HAP-1 (cell line): ENCODE measurements around the gene GTF2H3.
"Not testable (repeated sequence)": the region's sequence is repeated elsewhere in the genome, so short reads cannot be mapped to it uniquely, and the experiment has no call there.

Source experiments
- DNase-seq, 2 experiments: peaks; one replicate each; pipeline ENCODE4 v3.0.0-alpha.2; 2016 to 2020; ENCODE audit warnings: low spot score in 2 of 2
- H3K27me3 ChIP-seq: fragments of 250-450 bp; sonication (Bioruptor Pico); 2 replicates; pipeline ENCODE4 v1.5.1; 2020; ENCODE audit warnings: low read depth, mild to moderate bottlenecking, moderate library complexity
- H3K36me3 ChIP-seq: fragments of 250-450 bp; sonication (Bioruptor Pico); replicated peaks from 2 replicates; pipeline ENCODE4 v1.5.1; 2020; ENCODE audit warnings: mild to moderate bottlenecking
- H3K4me1 ChIP-seq: fragments of 250-450 bp; sonication (Bioruptor Pico); 2 replicates; pipeline ENCODE4 v1.5.1; 2020; ENCODE audit warnings: mild to moderate bottlenecking
- H3K4me3 ChIP-seq: fragments of 250-450 bp; sonication (Bioruptor Pico); 2 replicates; pipeline ENCODE4 v1.5.1; 2020; ENCODE audit warnings: mild to moderate bottlenecking, moderate library complexity
- H3K9me3 ChIP-seq: fragments of 250-450 bp; sonication (Bioruptor Pico); 2 replicates; pipeline ENCODE4 v1.5.1; 2020; ENCODE audit warnings: mild to moderate bottlenecking, moderate library complexity
- in situ Hi-C: fragments of 300-500 bp; cut with MboI; formaldehyde crosslinking; loops from 3 replicates; pipeline ENCODE4 v1.14.3; 2020; ENCODE audit warnings: low sequenced_read_pairs, inconsistent platforms, mixed read lengths

The GTF2H3 gene

GRCh38 chr12:123633379-123634141 is at the start of gene GTF2H3, which contains the start of gene EIF2B1:
TSS of gene GTF2H3 (plus strand) at chr12:123633829. CDS start at chr12:123633860, 31 bp downstream.
TSS of gene EIF2B1 (minus strand) at chr12:123633686. CDS start at chr12:123633557, 129 bp downstream.
- H3K27me3 ChIP-seq, result no peaks in the 10 kb centered on the region
- H3K4me1 ChIP-seq, result peaks cover 4% of the 10 kb centered on the region
- H3K4me3 ChIP-seq, result peak within 1 kb of the TSS; percentile 74
- in situ Hi-C loops, result no loop called here
- peaks cover 29% of the 10 kb centered on the region for H3K36me3 ChIP-seq
- H3K9me3 ChIP-seq, result no peaks in the 10 kb centered on the region
- DNase-seq, result peak; percentile 94 to 97

- no peaks in the 10 kb centered on the region for H3K9me3 ChIP-seq
- DNase-seq, result no peak
- H3K36me3 ChIP-seq, result peaks cover 92% of the 10 kb centered on the region
- in situ Hi-C loops, result no loop called here
- H3K27me3 ChIP-seq, result no peaks in the 10 kb centered on the region
- 0 out of 2 replicates have a peak, but pooled peaks cover 4% of the 10 kb centered on the region for H3K4me1 ChIP-seq
- no peak overlapping the region for H3K4me3 ChIP-seq
Observed at GRCh38 chr12:123591702-123592481, 41.7 kb upstream of the GTF2H3 start.

GRCh38 chr12:123595729-123596128 is 37.9 kb upstream of the GTF2H3 start:
- no peaks in the 10 kb centered on the region for H3K9me3 ChIP-seq
- no peak for DNase-seq
- H3K4me1 ChIP-seq, result peaks cover 7% of the 10 kb centered on the region
- in situ Hi-C loops, result no loop called here
- H3K4me3 ChIP-seq, result no peak overlapping the region
- H3K36me3 ChIP-seq, result peaks cover 76% of the 10 kb centered on the region
- no peaks in the 10 kb centered on the region for H3K27me3 ChIP-seq

- Histone ChIP-seq H3K4me1 (peaks cover 7% of the 10 kb centered on the region), H3K4me3 (no peak overlapping the region), H3K9me3 (no peaks in the 10 kb centered on the region), H3K27me3 (no peaks in the 10 kb centered on the region), H3K36me3 (peaks cover 65% of the 10 kb centered on the region)
- in situ Hi-C loops, result no loop called here
- DNase-seq, result no peak
Observed at GRCh38 chr12:123597100-123597499, 36.5 kb upstream of the GTF2H3 start.

GRCh38 chr12:123598522-123598921 is 35.1 kb upstream of the GTF2H3 start:
- H3K9me3 ChIP-seq, result no peaks in the 10 kb centered on the region
- no peak overlapping the region for H3K4me3 ChIP-seq
- peaks cover 7% of the 10 kb centered on the region for H3K4me1 ChIP-seq
- in situ Hi-C loops, result no loop called here
- no peaks in the 10 kb centered on the region for H3K27me3 ChIP-seq
- no peak for DNase-seq
- peaks cover 51% of the 10 kb centered on the region for H3K36me3 ChIP-seq

GRCh38 chr12:123599310-123599709 is 34.3 kb upstream of the GTF2H3 start:
- H3K36me3 ChIP-seq, result peaks cover 55% of the 10 kb centered on the region
- in situ Hi-C loops, result no loop called here

GRCh38 chr12:123599721-123600120 is 33.9 kb upstream of the GTF2H3 start:
- H3K9me3 ChIP-seq, result no peaks in the 10 kb centered on the region
- H3K4me3 ChIP-seq, result no peak overlapping the region
- in situ Hi-C loops, result loop anchor here (25.0 kb wide), 4 partner anchors 287 to 1087 kb away; partner anchors contain the start of gene ZCCHC8
- H3K4me1 ChIP-seq, result peaks cover 7% of the 10 kb centered on the region
- no peaks in the 10 kb centered on the region for H3K27me3 ChIP-seq
- peak in 1 of 2 experiments; percentile 22 for DNase-seq
- peaks cover 52% of the 10 kb centered on the region for H3K36me3 ChIP-seq

More at GRCh38 chr12:123599310-123599709, 34.3 kb upstream of the GTF2H3 start:
- no peak for DNase-seq
- H3K27me3 ChIP-seq, result no peaks in the 10 kb centered on the region
- H3K4me1 ChIP-seq, result peaks cover 7% of the 10 kb centered on the region
- H3K4me3 ChIP-seq, result no peak overlapping the region
- H3K9me3 ChIP-seq, result no peaks in the 10 kb centered on the region

- peak; percentile 64 to 86 for DNase-seq
- in situ Hi-C loops, result loop anchor here (25.0 kb wide), 4 partner anchors 290 to 1090 kb away; partner anchors contain the start of gene ZCCHC8
- Histone ChIP-seq H3K27me3 (no peaks in the 10 kb centered on the region), H3K4me3 (peak within 1 kb of the TSS; percentile 98), H3K9me3 (no peaks in the 10 kb centered on the region), H3K4me1 (peaks cover 7% of the 10 kb centered on the region), H3K36me3 (peaks cover 49% of the 10 kb centered on the region)
Observed at GRCh38 chr12:123601602-123602489, 31.8 kb upstream of the GTF2H3 start, which contains the start of gene DDX55. TSS of gene DDX55 (plus strand) at chr12:123602099. CDS start at chr12:123602149, 50 bp downstream.

GRCh38 chr12:123602651-123603195 is 30.9 kb upstream of the GTF2H3 start:
- H3K27me3 ChIP-seq, result no peaks in the 10 kb centered on the region
- peak in 1 of 2 experiments; percentile 48 for DNase-seq
- no peaks in the 10 kb centered on the region for H3K9me3 ChIP-seq
- peak overlapping the region; percentile 98 for H3K4me3 ChIP-seq
- peaks cover 49% of the 10 kb centered on the region for H3K36me3 ChIP-seq
- in situ Hi-C loops, result loop anchor here (25.0 kb wide), 4 partner anchors 290 to 1090 kb away; partner anchors contain the start of gene ZCCHC8
- H3K4me1 ChIP-seq, result peaks cover 7% of the 10 kb centered on the region

- H3K27me3 ChIP-seq, H3K9me3 ChIP-seq, DNase-seq, H3K4me1 ChIP-seq: not testable (repeated sequence)
- Histone ChIP-seq H3K4me3 (peak overlapping the region; percentile 4; the same call in 1 of the 2 replicates), H3K36me3 (peaks cover 49% of the 10 kb centered on the region)
- in situ Hi-C loops, result loop anchor here (25.0 kb wide), 4 partner anchors 291 to 1091 kb away; partner anchors contain the start of gene ZCCHC8
Observed at GRCh38 chr12:123603495-123603894, 30.1 kb upstream of the GTF2H3 start.

GRCh38 chr12:123607756-123608155 is 25.9 kb upstream of the GTF2H3 start:
- in situ Hi-C loops, result loop anchor here (25.0 kb wide), 4 partner anchors 295 to 1095 kb away; partner anchors contain the start of gene ZCCHC8
- no peaks in the 10 kb centered on the region for H3K27me3 ChIP-seq
- H3K4me3 ChIP-seq, result no peak overlapping the region
- H3K9me3 ChIP-seq, result no peaks in the 10 kb centered on the region
- H3K36me3 ChIP-seq, result peaks cover 83% of the 10 kb centered on the region
- no peaks in the 10 kb centered on the region for H3K4me1 ChIP-seq
- DNase-seq, result no peak

- Histone ChIP-seq H3K4me1 (no peaks in the 10 kb centered on the region), H3K36me3 (peaks cover 88% of the 10 kb centered on the region), H3K27me3 (no peaks in the 10 kb centered on the region), H3K9me3 (no peaks in the 10 kb centered on the region), H3K4me3 (no peak overlapping the region)
- DNase-seq, result no peak
- in situ Hi-C loops, result loop anchor here (25.0 kb wide), 4 partner anchors 296 to 1096 kb away; partner anchors contain the start of gene ZCCHC8
Observed at GRCh38 chr12:123608182-123608581, 25.4 kb upstream of the GTF2H3 start.
